ENCODE measurements around the gene FZD10.

FZD10 gene

GRCh38 chr12:130128790-130129735, 33.2 kb upstream of the FZD10 start:
- TF ChIP-seq CTCF (IDR thresholded peaks at IDR 0.05) = no peak
- Histone ChIP-seq H3K27me3 (peaks cover 0 to 7% of the 10 kb centered on the region in 2 donors), H3K36me3 (no peaks in the 10 kb centered on the region), H3K4me3 (peak overlapping the region in 1 of 2 donors; percentile 27), H3K4me1 (peaks cover 0 to 36% (median 23%) of the 10 kb centered on the region in 4 donors), H3K27ac (peak overlapping the region; percentile 73 to 76), H3K9me3 (no peaks in the 10 kb centered on the region)
- DNase-seq = no peak
- intact Hi-C loops (cut with DNase I; ENCODE audit: low total_unique reads) = no loop called here

- no peak overlapping the region for H3K4me3 ChIP-seq
- peaks cover 0 to 36% (median 23%) of the 10 kb centered on the region in 4 donors for H3K4me1 ChIP-seq
- intact Hi-C loops (cut with DNase I; ENCODE audit: low total_unique reads) = no loop called here
- H3K9me3 ChIP-seq = no peaks in the 10 kb centered on the region
- H3K27me3 ChIP-seq = peaks cover 0 to 7% of the 10 kb centered on the region in 2 donors
- no peaks in the 10 kb centered on the region for H3K36me3 ChIP-seq
- DNase-seq = no peak
- TF ChIP-seq CTCF (IDR thresholded peaks at IDR 0.05) = no peak
- no peak overlapping the region for H3K27ac ChIP-seq
Measured at GRCh38 chr12:130130346-130130745, 31.9 kb upstream of the FZD10 start.

DNA sequence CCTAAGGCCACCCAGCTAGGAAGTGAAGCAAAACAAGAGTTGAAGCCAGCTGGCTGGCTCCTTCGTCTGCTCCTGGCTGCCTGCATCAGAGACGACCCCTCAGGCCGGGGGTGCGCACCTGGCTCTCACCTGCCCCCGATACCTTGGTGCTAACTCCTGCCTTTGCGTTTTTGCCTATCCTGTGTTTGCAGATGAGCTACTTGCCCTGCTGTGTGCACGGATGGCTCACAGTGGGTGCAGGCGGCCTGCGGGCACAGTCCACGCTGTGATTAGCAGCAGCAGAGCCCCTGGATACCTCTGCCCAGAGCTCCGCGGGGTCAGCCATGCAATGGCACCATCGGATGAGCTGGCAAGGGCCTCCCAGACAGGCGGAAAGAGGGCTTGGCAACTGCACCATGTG, 31.2 kb upstream of the FZD10 start:
- no peak for DNase-seq
- no peak for TF ChIP-seq CTCF (IDR thresholded peaks at IDR 0.05)
- Histone ChIP-seq H3K9me3 (no peaks in the 10 kb centered on the region), H3K4me3 (no peak overlapping the region), H3K27me3 (peaks cover 0 to 7% of the 10 kb centered on the region in 2 donors), H3K36me3 (no peaks in the 10 kb centered on the region), H3K27ac (no peak overlapping the region), H3K4me1 (peaks cover 0 to 32% (median 22%) of the 10 kb centered on the region in 4 donors)
- intact Hi-C loops (cut with DNase I; ENCODE audit: low total_unique reads) = no loop called here

DNA sequence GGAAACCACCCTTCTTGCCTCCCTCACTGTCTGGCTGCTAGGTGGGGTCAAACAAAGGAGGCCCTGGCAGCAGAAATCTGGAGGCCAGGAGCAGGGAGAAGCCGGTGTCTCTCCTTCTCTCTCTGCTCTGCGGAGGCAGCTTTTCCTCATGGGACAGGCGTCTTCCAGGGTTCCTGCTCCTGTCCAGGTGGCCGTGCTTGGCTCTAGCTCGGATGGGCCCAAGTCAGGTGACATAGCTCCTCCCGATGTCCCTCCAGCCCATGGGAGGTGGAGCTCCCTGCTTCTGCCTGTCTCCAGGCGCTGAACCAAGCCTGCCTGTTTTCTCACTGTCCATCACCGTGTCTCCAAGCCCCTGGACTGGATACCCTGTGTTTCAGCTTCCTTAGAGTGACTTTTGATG, 30.5 kb upstream of the FZD10 start:
- H3K4me1 ChIP-seq = peaks cover 0 to 25% (median 19%) of the 10 kb centered on the region in 4 donors
- intact Hi-C loops (cut with DNase I; ENCODE audit: low total_unique reads) = no loop called here
- no peak for DNase-seq
- H3K27ac ChIP-seq = no peak overlapping the region
- H3K4me3 ChIP-seq = no peak overlapping the region
- H3K27me3 ChIP-seq = peaks cover 0 to 7% of the 10 kb centered on the region in 2 donors
- no peak for TF ChIP-seq CTCF (IDR thresholded peaks at IDR 0.05)
- no peaks in the 10 kb centered on the region for H3K9me3 ChIP-seq
- no peaks in the 10 kb centered on the region for H3K36me3 ChIP-seq

DNA sequence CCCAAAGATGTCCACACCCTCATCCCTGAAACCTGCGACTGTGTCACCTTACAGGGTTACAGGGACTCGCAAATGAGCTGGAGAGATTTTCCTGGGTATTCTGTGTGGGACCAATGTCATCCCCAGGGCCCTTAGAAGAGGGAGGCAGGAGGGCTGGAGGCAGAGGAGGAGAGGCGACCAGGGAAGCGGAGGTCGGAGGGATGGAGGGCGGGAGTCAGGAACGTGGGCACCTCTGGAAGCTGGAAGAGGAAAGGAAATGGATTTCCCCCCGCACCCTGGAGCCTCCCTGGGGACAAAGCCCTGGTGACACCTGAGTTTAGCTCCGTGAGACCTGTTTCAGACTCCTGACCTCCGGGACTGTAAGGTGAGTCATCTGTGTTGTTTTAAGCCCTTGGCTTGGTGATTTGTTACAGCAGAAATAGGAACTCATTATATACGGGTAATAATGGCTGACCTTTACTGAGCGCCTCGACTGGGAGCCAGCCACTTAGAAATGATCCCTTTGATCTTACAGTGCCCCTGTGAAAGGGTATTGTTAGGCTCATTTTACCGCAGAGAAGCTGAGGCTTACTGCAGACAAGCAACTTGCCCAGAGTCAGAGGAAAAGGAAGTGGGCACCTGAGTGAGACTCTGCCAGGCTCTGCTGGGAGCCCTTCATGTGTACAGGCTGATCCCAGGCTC, 29.3 kb upstream of the FZD10 start:
- Histone ChIP-seq H3K27me3 (peaks cover 0 to 7% of the 10 kb centered on the region in 2 donors), H3K36me3 (no peaks in the 10 kb centered on the region), H3K9me3 (no peaks in the 10 kb centered on the region), H3K4me3 (no peak overlapping the region), H3K27ac (no peak overlapping the region), H3K4me1 (peaks cover 0 to 13% (median 11%) of the 10 kb centered on the region in 4 donors)
- DNase-seq = no peak
- intact Hi-C loops (cut with DNase I; ENCODE audit: low total_unique reads) = no loop called here
- no peak for TF ChIP-seq CTCF (IDR thresholded peaks at IDR 0.05)

Data from tibial artery (tissue), 4 donors.